GM23338 (cell line): ENCODE measurements around the gene AFF3. TPM values are rescaled to one million over a fixed set of nuclear protein-coding genes. Genes with fewer than 3 reads are reported as not detected.

Source experiments
- CREB1 ChIP-seq: fragments of 250-450 bp; sonication (Bioruptor Pico); IDR thresholded peaks from 2 replicates; pipeline ENCODE4 v1.5.0; 2020; ENCODE audit warnings: low read depth, mild to moderate bottlenecking, moderate library complexity
- EZH2 ChIP-seq: fragments of 200-600 bp; sonication (generic); IDR thresholded peaks from one replicate; pipeline ENCODE4 v1.8.0; 2017; ENCODE audit warnings: antibody characterized with exemption, mild to moderate bottlenecking, low read depth; ENCODE audit not compliant: unreplicated experiment
- EZH2phosphoT487 ChIP-seq: fragments of 200-600 bp; sonication (generic); IDR thresholded peaks from one replicate; pipeline ENCODE4 v1.8.1; 2018; ENCODE audit warnings: antibody characterized with exemption; ENCODE audit not compliant: unreplicated experiment
- JUNB ChIP-seq: IDR thresholded peaks from one replicate; pipeline ENCODE4 v1.6.1; 2016; ENCODE audit warnings: antibody characterized with exemption; ENCODE audit not compliant: unreplicated experiment
- NANOG ChIP-seq: IDR thresholded peaks from 2 replicates; pipeline ENCODE4 v1.6.1; 2016; ENCODE audit warnings: antibody characterized with exemption, borderline replicate concordance
- POLR2AphosphoS5 ChIP-seq: IDR thresholded peaks from 2 replicates; pipeline ENCODE4 v1.6.1; 2016; ENCODE audit warnings: antibody characterized with exemption, low read depth
- ZNF114 ChIP-seq: fragments of 250-450 bp; sonication (Bioruptor Pico); IDR thresholded peaks from 2 replicates; pipeline ENCODE4 v1.5.0; 2020; ENCODE audit warnings: mild to moderate bottlenecking, moderate library complexity
- ZNF331 ChIP-seq: fragments of 250-450 bp; sonication (Bioruptor Pico); IDR thresholded peaks from 2 replicates; pipeline ENCODE4 v1.5.0; 2020; ENCODE audit warnings: low read depth, mild to moderate bottlenecking, moderate library complexity
- polyA plus RNA-seq: library from polyadenylated mRNA; unstranded; fragments of >200 nt; fragmentation: Nextera tagmentation; extraction: Ambion mirVana; gene quantifications from 2 replicates; pipeline ENCODE4 v1.2.1, GENCODE V29; 2016
- total RNA-seq: library from RNA; depleted of rRNA; stranded (reverse); fragments of >200 nt; shearing (Covaris generic); gene quantifications from 2 replicates; pipeline ENCODE4 v1.2.3, GENCODE V29; 2014
- TF ChIP-seq, protein P1 (sequence below): fragments of 250-450 bp; sonication (Bioruptor Pico); IDR thresholded peaks from 2 replicates; pipeline ENCODE4 v1.5.0; 2020; ENCODE audit warnings: mild to moderate bottlenecking, moderate library complexity
- TF ChIP-seq, protein P2 (sequence below), 2 experiments: fragments of 200-600 bp in 1 of 2; sonication (generic) in 1 of 2; conservative IDR thresholded peaks; 2 replicates each; pipeline versions ENCODE4 v1.5.1 to v1.6.1; 2016 to 2017; ENCODE audit warnings: antibody characterized with exemption in 2 of 2, low read depth in 2 of 2, mild to moderate bottlenecking in 2 of 2, moderate library complexity in 1 of 2

Gene AFF3
- total and polyA plus RNA-seq, 2 experiments from 2014 or later = 0.73 to 1.4 TPM

DNA sequence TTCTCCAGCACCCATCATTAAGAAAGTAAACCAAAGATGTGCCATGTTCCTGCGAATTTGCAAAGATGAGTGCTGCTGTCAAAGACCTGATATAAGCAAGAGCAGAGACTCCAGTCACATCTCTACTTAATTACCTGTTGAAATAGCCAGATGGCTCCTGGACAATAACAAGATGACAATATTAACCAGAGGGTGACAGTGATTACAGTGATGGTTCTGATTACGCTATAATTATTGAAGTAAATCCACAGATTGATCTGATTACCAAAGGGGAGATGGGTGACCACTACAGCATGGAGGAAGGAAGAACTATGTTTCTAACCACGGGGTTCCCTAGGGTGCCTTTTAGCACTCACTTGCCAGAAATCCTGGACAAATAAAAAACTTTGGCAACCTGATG, 36.5 kb upstream of the AFF3 start (continued):
- TF ChIP-seq, protein P1, sequence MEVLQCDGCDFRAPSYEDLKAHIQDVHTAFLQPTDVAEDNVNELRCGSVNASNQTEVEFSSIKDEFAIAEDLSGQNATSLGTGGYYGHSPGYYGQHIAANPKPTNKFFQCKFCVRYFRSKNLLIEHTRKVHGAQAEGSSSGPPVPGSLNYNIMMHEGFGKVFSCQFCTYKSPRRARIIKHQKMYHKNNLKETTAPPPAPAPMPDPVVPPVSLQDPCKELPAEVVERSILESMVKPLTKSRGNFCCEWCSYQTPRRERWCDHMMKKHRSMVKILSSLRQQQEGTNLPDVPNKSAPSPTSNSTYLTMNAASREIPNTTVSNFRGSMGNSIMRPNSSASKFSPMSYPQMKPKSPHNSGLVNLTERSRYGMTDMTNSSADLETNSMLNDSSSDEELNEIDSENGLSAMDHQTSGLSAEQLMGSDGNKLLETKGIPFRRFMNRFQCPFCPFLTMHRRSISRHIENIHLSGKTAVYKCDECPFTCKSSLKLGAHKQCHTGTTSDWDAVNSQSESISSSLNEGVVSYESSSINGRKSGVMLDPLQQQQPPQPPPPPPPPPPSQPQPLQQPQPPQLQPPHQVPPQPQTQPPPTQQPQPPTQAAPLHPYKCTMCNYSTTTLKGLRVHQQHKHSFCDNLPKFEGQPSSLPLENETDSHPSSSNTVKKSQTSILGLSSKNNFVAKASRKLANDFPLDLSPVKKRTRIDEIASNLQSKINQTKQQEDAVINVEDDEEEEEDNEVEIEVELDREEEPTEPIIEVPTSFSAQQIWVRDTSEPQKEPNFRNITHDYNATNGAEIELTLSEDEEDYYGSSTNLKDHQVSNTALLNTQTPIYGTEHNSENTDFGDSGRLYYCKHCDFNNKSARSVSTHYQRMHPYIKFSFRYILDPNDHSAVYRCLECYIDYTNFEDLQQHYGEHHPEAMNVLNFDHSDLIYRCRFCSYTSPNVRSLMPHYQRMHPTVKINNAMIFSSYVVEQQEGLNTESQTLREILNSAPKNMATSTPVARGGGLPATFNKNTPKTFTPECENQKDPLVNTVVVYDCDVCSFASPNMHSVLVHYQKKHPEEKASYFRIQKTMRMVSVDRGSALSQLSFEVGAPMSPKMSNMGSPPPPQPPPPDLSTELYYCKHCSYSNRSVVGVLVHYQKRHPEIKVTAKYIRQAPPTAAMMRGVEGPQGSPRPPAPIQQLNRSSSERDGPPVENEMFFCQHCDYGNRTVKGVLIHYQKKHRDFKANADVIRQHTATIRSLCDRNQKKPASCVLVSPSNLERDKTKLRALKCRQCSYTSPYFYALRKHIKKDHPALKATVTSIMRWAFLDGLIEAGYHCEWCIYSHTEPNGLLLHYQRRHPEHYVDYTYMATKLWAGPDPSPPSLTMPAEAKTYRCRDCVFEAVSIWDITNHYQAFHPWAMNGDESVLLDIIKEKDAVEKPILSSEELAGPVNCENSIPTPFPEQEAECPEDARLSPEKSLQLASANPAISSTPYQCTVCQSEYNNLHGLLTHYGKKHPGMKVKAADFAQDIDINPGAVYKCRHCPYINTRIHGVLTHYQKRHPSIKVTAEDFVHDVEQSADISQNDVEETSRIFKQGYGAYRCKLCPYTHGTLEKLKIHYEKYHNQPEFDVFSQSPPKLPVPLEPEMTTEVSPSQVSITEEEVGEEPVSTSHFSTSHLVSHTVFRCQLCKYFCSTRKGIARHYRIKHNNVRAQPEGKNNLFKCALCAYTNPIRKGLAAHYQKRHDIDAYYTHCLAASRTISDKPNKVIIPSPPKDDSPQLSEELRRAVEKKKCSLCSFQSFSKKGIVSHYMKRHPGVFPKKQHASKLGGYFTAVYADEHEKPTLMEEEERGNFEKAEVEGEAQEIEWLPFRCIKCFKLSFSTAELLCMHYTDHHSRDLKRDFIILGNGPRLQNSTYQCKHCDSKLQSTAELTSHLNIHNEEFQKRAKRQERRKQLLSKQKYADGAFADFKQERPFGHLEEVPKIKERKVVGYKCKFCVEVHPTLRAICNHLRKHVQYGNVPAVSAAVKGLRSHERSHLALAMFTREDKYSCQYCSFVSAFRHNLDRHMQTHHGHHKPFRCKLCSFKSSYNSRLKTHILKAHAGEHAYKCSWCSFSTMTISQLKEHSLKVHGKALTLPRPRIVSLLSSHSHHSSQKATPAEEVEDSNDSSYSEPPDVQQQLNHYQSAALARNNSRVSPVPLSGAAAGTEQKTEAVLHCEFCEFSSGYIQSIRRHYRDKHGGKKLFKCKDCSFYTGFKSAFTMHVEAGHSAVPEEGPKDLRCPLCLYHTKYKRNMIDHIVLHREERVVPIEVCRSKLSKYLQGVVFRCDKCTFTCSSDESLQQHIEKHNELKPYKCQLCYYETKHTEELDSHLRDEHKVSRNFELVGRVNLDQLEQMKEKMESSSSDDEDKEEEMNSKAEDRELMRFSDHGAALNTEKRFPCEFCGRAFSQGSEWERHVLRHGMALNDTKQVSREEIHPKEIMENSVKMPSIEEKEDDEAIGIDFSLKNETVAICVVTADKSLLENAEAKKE (CRISPR knock-in tag) = no peak
- TF ChIP-seq POLR2AphosphoS5 (no peak), JUNB (no peak), EZH2phosphoT487 (no peak), CREB1 (CRISPR knock-in tag) (no peak), ZNF331 (CRISPR knock-in tag) (no peak), ZNF114 (CRISPR knock-in tag) (no peak), NANOG (no peak), EZH2 (no peak)
- TF ChIP-seq, protein P2, sequence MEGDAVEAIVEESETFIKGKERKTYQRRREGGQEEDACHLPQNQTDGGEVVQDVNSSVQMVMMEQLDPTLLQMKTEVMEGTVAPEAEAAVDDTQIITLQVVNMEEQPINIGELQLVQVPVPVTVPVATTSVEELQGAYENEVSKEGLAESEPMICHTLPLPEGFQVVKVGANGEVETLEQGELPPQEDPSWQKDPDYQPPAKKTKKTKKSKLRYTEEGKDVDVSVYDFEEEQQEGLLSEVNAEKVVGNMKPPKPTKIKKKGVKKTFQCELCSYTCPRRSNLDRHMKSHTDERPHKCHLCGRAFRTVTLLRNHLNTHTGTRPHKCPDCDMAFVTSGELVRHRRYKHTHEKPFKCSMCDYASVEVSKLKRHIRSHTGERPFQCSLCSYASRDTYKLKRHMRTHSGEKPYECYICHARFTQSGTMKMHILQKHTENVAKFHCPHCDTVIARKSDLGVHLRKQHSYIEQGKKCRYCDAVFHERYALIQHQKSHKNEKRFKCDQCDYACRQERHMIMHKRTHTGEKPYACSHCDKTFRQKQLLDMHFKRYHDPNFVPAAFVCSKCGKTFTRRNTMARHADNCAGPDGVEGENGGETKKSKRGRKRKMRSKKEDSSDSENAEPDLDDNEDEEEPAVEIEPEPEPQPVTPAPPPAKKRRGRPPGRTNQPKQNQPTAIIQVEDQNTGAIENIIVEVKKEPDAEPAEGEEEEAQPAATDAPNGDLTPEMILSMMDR (conservative IDR thresholded peaks at IDR 0.05; ENCODE audit: low read depth in 2 of 2) = no peak
